GM21529 (cell line): Measurements from ENCODE around the gene ACYP2.

Experiments
- ATAC-seq: cut with Tn5 transposase; IDR thresholded peaks from one replicate; pipeline ENCODE4 v1.9.1; 2021; ENCODE audit not compliant: unreplicated experiment

The ACYP2 gene

DNA sequence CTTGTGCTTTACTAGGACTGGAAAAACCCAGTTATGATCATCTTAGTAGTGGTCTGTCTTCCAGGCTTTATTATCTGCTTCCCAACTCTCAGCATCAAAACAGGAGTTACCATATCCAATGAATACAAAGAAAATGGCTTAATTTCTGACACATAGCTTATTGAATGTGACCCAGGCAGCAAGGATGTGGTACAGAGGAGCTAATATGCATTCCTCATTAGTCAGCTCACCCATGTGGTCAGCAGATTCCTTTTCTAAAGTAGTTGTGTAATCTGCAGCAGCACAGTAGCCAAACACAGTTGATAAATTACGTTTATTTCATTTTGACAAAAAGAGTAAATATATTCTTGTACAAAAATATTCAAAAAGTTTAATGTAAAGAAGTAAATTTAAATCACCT lies 97.0 kb downstream of the ACYP2 start:
- no peak for ATAC-seq

DNA sequence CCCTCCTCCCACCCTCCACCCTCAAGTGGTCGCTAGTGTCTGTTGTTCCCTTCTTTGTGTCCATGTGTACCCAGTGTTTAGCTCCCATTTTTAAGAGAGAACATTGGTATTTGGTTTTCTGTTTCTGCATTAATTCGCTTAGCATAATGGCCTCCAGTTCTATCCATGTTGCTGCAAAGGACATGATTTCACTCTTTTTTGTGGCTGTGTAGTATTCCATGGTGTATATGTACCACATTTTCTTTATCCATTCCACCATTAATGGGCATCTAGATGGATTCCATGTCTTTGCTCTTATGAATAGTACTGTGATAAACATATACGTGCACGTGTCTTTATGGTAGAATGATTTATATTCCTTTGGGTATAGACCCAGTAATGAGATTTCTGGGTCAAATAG lies 97.7 kb downstream of the ACYP2 start:
- no peak for ATAC-seq

DNA sequence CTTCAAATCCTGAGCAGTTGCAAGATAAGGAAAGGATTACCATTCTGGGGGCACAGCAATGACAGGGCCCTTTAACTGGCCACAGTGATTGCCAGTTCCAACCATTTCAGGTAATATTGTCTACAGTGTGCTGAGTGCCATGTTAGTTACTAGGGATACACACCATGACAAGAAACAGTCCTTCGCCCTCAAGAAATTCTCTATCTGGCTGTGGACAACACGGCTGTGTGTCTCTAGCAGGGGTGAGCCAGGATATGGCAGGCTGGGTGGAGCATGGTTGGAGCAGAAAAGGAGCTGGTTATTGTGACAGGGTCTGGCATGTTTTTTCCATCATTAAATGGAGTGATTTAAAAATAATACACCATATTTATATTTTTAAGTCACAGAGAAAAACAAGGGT lies 109.6 kb downstream of the ACYP2 start:
- no peak for ATAC-seq

DNA sequence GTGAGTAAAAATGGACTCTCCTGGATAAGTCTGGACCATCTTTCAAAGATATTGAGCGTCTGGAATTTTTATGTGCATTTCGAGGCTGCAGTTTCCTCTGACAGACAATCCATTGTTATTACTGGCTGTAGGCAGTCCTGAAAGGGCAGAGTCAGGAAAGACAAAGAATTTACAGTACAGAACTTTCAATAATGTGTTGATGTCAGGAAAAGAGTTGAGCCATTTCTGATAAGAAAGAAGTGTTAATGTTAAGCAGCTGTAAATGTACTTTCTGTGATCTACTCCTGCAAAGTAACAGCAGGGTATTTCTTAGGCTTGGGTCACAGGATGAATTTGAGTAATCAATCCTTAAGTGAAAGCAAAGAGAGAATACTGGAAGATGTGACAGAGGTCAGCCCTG lies 110.8 kb downstream of the ACYP2 start:
- no peak for ATAC-seq

DNA sequence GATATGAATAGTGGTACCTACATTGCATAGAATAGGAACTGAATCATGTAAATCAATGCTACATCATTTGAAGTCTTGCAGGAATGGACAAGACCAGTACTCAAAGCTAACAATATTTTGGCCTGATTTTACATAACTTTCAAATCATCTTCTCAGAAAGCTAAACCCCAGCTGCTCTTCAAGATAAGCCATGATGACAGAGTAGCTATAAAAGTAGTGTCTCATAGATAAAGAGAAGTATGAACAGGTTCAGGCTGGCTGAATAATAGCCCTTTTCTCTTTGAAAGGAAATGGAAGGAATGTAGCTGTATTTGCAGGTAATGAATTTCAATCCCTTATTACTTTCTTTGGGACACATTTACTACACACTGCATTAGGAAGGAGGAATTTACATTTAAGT lies 112.4 kb downstream of the ACYP2 start:
- no peak for ATAC-seq

- no peak for ATAC-seq
Observed at GRCh38 chr2:54228945-54229344, 113.5 kb downstream of the ACYP2 start.

DNA sequence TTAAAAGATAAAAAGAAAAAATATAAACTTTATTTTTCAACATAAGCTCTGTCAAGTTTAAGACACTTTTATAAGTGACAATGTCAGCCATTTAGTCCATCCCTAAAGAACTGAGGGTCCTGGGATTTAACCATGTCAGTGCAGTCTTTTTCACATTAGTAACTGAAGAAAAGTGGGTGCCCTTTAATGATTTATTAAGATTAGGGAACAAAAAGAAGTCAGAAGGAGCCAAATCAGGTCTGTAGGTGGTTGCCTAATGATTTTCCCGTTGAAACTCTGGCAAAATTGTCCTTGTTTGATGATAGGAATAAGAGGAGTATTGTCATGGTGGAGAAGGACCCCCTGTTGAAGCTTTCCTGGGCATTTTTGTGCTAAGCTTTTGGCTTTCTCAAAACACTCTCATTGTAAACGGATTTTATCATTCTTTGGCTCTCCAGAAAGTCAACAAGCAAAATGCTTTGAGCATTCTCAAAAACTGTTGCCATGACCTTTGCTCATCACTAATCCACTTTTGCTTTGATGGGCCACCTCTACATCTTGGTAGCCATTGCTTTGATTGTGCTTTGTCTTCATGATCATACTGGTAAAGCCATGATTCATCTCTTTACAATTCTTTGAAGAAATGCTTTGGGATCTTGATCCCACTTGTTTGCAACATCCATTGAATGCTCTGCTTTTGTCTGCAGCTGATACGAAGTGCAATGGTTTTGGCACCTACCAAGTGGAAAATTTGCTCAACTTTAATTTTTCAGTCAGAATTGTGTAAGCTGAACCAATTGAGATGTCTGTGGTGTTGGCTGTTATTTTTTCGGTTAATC lies 118.6 kb downstream of the ACYP2 start:
- no peak for ATAC-seq

DNA sequence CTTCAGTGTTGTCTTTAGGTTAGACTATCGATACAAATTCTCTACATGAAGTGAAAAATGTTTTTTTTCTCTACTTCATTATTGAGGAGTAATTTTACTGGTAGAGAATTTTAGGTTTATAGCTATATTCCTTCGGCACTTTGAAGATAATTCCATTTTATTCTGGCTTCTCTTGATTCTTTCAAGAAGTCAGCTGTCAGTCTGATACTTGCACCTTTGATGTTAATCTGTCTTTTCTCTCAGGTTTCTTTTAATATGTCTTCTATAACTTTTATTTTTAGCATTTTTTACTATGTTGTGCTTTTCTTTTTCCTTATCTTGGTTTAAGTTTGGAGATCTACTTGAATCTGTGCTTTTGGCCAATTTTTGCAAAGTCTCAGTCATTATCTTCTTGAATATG lies 122.0 kb downstream of the ACYP2 start:
- no peak for ATAC-seq

DNA sequence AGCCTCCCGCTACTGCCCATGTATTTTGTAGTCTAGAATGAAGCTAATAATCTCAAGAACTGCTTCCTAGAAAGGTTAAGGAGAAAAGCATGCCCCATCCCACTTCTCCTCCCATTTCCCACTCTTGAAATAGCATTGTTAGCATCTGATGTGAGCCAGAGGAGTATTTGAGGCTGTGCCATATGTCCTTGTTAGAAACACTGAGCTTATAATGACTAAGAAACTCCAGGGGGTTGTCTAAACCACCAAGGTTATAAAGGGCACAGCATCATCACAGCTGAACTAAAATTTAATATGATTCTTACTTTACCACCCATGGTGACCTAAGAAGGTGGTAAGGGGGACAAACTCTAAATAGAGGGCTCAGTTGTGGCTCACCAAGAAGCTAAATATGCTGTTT lies 124.0 kb downstream of the ACYP2 start:
- ATAC-seq, result no peak

DNA sequence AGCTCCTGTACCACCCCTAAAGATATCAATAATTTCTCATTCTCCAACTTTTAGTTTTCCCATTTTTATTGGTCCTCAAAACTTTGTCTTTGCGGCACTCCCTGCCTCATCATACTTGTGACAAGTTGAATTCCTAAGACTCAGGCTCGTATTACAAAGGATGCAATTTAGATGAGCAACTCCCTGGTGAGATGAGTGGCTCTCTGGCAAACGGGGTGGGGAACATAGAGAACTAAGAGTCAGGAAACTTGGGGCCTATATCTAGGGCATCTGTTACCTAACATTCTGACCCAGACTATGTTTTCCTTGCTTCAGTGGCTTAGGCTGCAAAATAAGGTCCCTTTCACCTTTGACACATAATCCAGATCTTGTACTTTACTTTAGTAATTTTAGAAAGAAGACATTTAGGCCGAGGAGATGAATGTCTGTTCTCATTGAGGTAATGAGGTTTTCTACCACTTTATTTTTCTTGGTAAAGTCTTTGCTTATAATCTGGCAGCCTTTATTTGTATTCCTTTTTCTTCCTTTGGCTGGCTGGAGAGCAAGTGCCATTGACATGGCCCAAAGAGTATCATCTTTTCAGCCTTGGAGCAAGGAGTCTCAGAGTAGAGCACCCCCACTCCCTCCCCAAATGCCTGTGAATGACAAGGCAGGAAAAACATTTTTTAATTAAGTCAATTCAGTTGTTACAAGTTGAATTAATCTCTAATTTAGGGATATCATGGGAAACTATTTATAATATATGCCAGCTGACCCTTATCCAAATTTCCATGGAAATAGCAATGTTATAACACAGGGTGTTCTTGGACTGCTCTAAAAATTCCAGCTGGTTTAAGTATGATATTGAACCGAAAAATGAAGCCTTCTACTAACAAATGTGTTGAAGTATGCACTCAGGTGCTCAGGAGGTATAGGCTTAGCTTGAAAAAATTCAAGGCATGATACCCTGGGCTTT lies 125.4 kb downstream of the ACYP2 start:
- no peak for ATAC-seq

GRCh38 chr2:54247115-54247514 lies 131.7 kb downstream of the ACYP2 start:
- ATAC-seq, result no peak

- ATAC-seq, result no peak
Observed at GRCh38 chr2:54249629-54250028, 134.2 kb downstream of the ACYP2 start.

DNA sequence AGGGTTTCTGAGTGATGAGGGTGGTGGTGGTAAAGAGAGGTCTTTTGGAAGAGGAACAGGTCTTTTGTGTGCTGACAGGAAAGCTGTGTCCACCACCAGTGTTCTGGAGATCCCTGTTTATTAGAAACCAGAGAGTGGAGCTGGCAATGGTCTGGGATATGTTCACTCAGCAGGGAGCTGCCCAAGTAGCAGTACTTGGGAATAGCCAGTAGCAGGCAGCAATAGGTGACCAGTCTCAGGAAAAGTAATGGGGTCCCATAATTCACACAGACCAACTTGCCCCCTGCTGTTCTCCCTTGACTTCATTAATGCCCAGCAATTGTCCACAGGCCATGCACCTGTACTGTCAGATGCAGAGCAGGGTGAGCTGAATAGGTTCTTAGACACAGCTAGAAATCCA lies 138.8 kb downstream of the ACYP2 start:
- ATAC-seq, result no peak

GRCh38 chr2:54255230-54256090 lies 140.0 kb downstream of the ACYP2 start:
- no peak for ATAC-seq

DNA sequence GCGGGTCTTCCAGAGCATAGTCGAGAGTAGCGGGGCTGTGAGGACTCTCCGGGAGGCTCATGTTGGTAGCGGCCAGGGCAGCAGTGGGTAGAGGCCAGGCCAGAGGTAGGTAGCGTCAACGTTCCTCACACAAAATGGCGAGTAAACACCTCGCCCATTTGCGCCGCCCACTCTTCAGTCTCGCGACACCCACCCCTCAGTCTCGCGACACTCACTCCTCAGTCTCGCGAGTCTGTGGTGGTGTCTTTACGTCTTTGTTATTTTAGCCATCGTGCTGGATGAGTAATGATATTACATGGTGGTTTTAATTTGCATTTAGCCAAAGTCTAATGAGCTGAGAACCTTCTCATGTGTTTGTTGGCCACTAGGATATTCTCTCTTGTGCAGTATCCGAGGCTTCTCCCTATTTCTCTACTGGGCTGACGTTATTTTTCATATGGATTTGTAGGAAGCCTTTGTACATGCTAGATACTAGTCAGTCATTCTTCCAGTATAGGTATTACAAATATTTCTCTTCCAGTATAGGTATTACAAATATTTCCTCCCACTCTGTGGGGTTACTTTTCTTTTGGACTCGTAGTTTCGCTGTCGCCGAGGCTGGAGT lies 140.8 kb downstream of the ACYP2 start, which contains the start of gene TSPYL6:
TSS of gene TSPYL6 (minus strand) at position 139 of the 604 bp plus-strand sequence. CDS start at position 61, 78 bp downstream.
- no peak for ATAC-seq

GRCh38 chr2:54258166-54258565 lies 142.8 kb downstream of the ACYP2 start:
- ATAC-seq, result no peak

DNA sequence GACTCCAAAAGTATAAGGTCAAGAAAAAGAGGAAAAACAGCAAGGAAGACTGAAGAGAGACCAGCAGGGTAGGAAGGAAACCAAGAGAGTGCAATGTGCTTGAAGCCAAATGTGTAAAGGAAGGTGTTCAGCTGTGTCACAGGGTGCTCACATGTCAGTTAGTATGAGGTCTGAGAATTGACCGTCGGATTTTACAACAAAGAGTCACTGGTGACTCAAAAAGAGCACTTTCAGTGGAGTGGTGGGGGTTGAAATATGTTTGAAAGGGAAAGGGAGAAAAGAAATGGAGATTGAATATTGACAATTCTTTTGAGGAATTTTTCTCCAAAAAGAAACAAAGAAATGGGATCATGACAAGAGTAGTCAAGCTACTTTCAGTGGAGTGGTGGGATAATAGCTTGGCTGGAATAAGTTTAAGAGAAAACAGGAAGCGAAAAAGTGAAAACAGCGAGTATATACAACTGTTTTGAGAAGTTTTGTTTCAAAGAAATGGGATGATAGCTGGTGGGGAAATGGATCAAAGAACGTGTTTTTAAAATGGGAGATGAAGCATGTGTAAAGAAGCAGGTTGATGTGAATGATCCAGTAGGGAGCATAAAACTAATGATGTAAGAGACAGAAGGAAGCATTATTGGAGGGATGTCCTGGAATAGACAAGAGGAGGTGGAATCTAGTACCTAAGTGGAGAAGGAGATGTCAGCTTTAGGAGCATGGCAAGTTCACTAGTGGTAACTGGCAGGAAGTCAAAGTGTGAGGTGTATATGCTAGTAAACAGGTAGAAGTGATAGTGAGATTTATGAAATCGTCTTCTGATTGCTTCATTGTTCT lies 144.2 kb downstream of the ACYP2 start:
- peak; percentile 90 for ATAC-seq

DNA sequence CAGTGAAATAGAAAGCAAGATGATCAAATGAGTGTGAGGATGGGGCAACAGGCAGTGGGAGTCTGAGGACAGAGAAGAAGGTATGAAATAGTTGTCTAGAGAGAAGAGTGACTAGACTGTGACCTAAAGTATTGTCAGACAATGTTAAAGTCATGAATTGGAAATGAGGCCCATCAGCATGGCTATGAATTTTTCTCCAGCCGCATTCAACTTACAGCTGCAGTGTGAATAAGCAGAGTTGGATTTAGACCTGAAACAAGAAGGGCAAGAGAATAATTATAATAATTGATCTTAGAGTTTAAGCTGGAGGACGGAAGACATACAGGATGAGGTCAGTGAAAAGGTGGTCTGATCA lies 144.8 kb downstream of the ACYP2 start:
- no peak for ATAC-seq

DNA sequence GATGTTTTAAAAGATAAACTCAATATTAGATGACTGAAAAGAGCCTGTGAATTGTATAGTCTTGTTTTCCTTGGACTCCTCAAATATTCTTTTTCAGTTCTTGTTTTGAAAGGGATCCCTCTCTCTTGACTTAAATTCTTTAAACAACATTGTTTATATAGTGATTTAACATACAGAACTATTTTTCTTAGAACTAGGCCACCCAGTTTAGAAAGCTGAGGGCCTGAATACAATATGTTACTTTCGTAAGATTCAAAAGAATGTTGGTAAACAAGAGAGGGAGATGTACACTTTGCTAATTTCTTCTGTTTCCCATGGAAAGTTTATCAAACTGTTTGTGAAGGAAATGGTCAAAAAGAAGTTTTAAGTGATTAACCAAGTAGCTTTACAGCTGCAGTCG lies 146.1 kb downstream of the ACYP2 start:
- no peak for ATAC-seq
